Lower leg skin (tissue), 4 donors: ENCODE results near the gene SAMD13. TPM values are rescaled to one million over a fixed set of nuclear protein-coding genes. Genes with fewer than 3 reads are reported as not detected.

Experiments
- DNase-seq, 2 donors: peaks; one replicate each; pipeline ENCODE4 v3.0.0-alpha.2; 2019; ENCODE audit warnings: low spot score in 2 of 2
- H3K4me3 ChIP-seq: fragments of 200-600 bp; sonication (generic); 2 replicates; pipeline ENCODE4 v1.5.1; 2017; ENCODE audit warnings: mild to moderate bottlenecking, low read depth; ENCODE audit not compliant: poor library complexity, severe bottlenecking
- POLR2A ChIP-seq, 2 donors: fragments of 450-650 bp; IDR thresholded peaks; one replicate each; pipeline ENCODE4 v1.6.1; 2016 to 2017; ENCODE audit warnings: antibody characterized with exemption in 2 of 2, mild to moderate bottlenecking in 1 of 2, moderate library complexity in 1 of 2
- WGBS, 2 donors: methylation state at CpG; one replicate each; pipeline ENCODE4 v1.1.5; 2018; 5-methylcytosine and 5-hydroxymethylcytosine counted together
- intact Hi-C: fragments of 100-400 bp; cut with DNase I; formaldehyde crosslinking; loops from one replicate; pipeline ENCODE4 v1.15.0; 2023; ENCODE audit warnings: low total_unique reads
- total RNA-seq, 4 donors: library from RNA; depleted of rRNA; stranded (reverse); fragments of >200 nt; gene quantifications; one replicate each; pipeline ENCODE4 v1.1.0, GENCODE V29; 2016
- TF ChIP-seq, protein P1 (sequence below), 3 donors: fragments of 450-650 bp; IDR thresholded peaks; one replicate each; pipeline ENCODE4 v1.5.1; 2016; ENCODE audit warnings: antibody characterized with exemption in 3 of 3, mild to moderate bottlenecking in 3 of 3, moderate library complexity in 2 of 3

SAMD13 gene
- total RNA-seq, 4 donors from 2014 or later: 0.88 to 1.1 TPM; not detected in 2

- no peak overlapping the region for H3K4me3 ChIP-seq
- no peak for TF ChIP-seq POLR2A (IDR thresholded peaks at IDR 0.05)
- TF ChIP-seq, protein P1, sequence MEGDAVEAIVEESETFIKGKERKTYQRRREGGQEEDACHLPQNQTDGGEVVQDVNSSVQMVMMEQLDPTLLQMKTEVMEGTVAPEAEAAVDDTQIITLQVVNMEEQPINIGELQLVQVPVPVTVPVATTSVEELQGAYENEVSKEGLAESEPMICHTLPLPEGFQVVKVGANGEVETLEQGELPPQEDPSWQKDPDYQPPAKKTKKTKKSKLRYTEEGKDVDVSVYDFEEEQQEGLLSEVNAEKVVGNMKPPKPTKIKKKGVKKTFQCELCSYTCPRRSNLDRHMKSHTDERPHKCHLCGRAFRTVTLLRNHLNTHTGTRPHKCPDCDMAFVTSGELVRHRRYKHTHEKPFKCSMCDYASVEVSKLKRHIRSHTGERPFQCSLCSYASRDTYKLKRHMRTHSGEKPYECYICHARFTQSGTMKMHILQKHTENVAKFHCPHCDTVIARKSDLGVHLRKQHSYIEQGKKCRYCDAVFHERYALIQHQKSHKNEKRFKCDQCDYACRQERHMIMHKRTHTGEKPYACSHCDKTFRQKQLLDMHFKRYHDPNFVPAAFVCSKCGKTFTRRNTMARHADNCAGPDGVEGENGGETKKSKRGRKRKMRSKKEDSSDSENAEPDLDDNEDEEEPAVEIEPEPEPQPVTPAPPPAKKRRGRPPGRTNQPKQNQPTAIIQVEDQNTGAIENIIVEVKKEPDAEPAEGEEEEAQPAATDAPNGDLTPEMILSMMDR (IDR thresholded peaks at IDR 0.05): no peak
- intact Hi-C loops: no loop called here
- 0 to 73% methylated on average over 1 of the region's 1 CpG for WGBS, 2 donors
- DNase-seq: no peak
Measured at GRCh38 chr1:84266748-84267147, 34.8 kb upstream of the SAMD13 start.

GRCh38 chr1:84267476-84267875 is 34.0 kb upstream of the SAMD13 start:
- intact Hi-C loops: no loop called here
- no peak for DNase-seq
- TF ChIP-seq, protein P1 (IDR thresholded peaks at IDR 0.05): no peak
- no peak for TF ChIP-seq POLR2A (IDR thresholded peaks at IDR 0.05)
- H3K4me3 ChIP-seq: no peak overlapping the region

GRCh38 chr1:84268346-84268745 is 33.2 kb upstream of the SAMD13 start:
- intact Hi-C loops: no loop called here
- no peak for DNase-seq
- 71 to 76% methylated on average over 1 of the region's 1 CpG for WGBS, 2 donors
- TF ChIP-seq POLR2A (IDR thresholded peaks at IDR 0.05): no peak
- TF ChIP-seq, protein P1 (IDR thresholded peaks at IDR 0.05): no peak
- H3K4me3 ChIP-seq: no peak overlapping the region

- 50 to 94% methylated on average over 2 of the region's 2 CpGs for WGBS, 2 donors
- TF ChIP-seq POLR2A (IDR thresholded peaks at IDR 0.05): no peak
- TF ChIP-seq, protein P1 (IDR thresholded peaks at IDR 0.05): no peak
- intact Hi-C loops: no loop called here
- no peak overlapping the region for H3K4me3 ChIP-seq
- no peak for DNase-seq
Measured at GRCh38 chr1:84269306-84269705, 32.2 kb upstream of the SAMD13 start.

DNA sequence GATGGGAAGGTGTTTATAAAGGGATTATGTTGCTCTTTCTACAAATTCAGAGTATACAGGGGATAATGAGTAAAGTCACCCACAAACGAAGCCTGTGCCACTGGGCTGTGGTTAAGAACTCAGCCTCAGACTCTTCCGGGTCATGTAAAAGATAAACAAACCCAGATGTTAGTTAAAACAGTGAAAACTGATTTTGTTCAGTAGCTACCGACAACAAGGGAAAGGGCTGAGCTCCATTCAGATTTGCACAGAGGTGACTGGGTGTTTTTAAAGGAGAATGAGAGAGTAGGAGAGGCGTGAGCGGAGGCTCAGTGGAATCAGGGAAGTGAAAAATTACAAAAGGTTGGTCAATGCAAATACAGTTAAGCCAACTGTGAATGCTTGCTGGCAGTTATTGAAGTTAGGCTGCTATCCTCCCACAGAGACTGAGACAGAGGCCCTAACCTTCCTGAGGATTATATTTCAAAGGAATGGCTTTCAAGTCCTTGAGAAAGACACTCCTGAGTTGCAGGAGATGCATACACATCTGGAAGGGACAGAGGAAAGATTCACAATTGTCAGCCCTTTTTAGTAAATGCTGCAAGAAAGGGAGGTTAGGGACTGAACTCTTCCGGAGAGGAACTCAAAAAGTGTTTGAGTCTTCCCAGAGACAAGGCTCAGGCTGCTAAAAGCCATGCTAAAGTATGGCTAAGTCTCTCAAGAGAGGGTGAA is 29.9 kb upstream of the SAMD13 start:
- DNase-seq: no peak
- H3K4me3 ChIP-seq: no peak overlapping the region
- 42 to 43% methylated on average over 6 of the region's 6 CpGs for WGBS, 2 donors
- intact Hi-C loops: no loop called here
- TF ChIP-seq, protein P1 (IDR thresholded peaks at IDR 0.05): no peak
- TF ChIP-seq POLR2A (IDR thresholded peaks at IDR 0.05): no peak

DNA sequence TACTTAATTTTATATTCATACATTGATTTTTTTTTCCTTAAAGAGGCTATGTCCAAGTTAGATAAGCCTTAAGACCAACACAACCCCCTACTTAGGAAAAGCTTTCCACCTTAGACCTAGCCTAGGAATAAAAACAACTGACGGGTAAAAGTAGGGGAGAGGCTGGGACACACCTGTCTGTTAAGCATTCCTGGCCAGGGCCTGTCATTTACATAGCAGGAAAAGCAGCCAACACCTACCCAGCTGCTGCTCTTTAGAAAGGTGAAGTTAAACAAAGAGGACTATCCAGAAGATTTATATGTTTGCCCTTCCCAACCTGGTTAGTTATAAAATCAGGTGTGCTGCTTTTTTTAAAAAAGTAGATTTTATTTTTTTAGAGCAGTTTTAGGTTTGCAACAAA is 29.1 kb upstream of the SAMD13 start:
- no peak overlapping the region for H3K4me3 ChIP-seq
- TF ChIP-seq POLR2A (IDR thresholded peaks at IDR 0.05): no peak
- TF ChIP-seq, protein P1 (IDR thresholded peaks at IDR 0.05): no peak
- WGBS, 2 donors: 55% methylated on average over 1 of the region's 1 CpG
- intact Hi-C loops: no loop called here
- no peak for DNase-seq
